ENCODE data around the gene VSTM4. TPM values are rescaled to one million over a fixed set of nuclear protein-coding genes. Genes with fewer than 3 reads are reported as not detected.

VSTM4 gene
- total and polyA plus RNA-seq, 9 donors = 35.5 to 59.5 (median 46.7) TPM

- peaks cover 37% of the 10 kb centered on the region for H3K36me3 ChIP-seq (ENCODE audit: control insufficient read depth, insufficient read depth, low read length)
- WGBS (ENCODE audit: insufficient coverage) = no CpG with 5 or more reads among the region's 3 CpGs
- no peak for DNase-seq
Measured at GRCh38 chr10:49036638-49037037, 78.7 kb downstream of the VSTM4 start.

GRCh38 chr10:49035920-49036319 is 79.4 kb downstream of the VSTM4 start:
- no peak for DNase-seq
- H3K9me3 ChIP-seq (replicated peaks; ENCODE audit: control insufficient read depth, low read depth, low read length) = no peaks in the 10 kb centered on the region
- peaks cover 38% of the 10 kb centered on the region for H3K36me3 ChIP-seq (ENCODE audit: control insufficient read depth, insufficient read depth, low read length)
- no peak overlapping the region for H3K4me3 ChIP-seq (ENCODE audit: low read length)
- no peak overlapping the region for H3K27ac ChIP-seq (ENCODE audit: low read length)
- WGBS (ENCODE audit: insufficient coverage) = 100% methylated on average over 1 of the region's 8 CpGs
- no peaks in the 10 kb centered on the region for H3K27me3 ChIP-seq (ENCODE audit: control insufficient read depth, insufficient read depth, low read length)
- no peaks in the 10 kb centered on the region for H3K4me1 ChIP-seq (ENCODE audit: control insufficient read depth, insufficient read depth, low read length)

More at GRCh38 chr10:49036638-49037037, 78.7 kb downstream of the VSTM4 start:
- H3K9me3 ChIP-seq (replicated peaks; ENCODE audit: control insufficient read depth, low read depth, low read length) = no peaks in the 10 kb centered on the region
- H3K27ac ChIP-seq (ENCODE audit: low read length) = no peak overlapping the region
- H3K4me1 ChIP-seq (ENCODE audit: control insufficient read depth, insufficient read depth, low read length) = no peaks in the 10 kb centered on the region
- H3K4me3 ChIP-seq (ENCODE audit: low read length) = no peak overlapping the region
- no peaks in the 10 kb centered on the region for H3K27me3 ChIP-seq (ENCODE audit: control insufficient read depth, insufficient read depth, low read length)

GRCh38 chr10:49034925-49035324 is 80.4 kb downstream of the VSTM4 start:
- Histone ChIP-seq H3K4me3 (ENCODE audit: low read length) (no peak overlapping the region), H3K27me3 (ENCODE audit: control insufficient read depth, insufficient read depth, low read length) (no peaks in the 10 kb centered on the region), H3K36me3 (ENCODE audit: control insufficient read depth, insufficient read depth, low read length) (peaks cover 42% of the 10 kb centered on the region), H3K4me1 (ENCODE audit: control insufficient read depth, insufficient read depth, low read length) (no peaks in the 10 kb centered on the region), H3K9me3 (replicated peaks; ENCODE audit: control insufficient read depth, low read depth, low read length) (no peaks in the 10 kb centered on the region), H3K27ac (ENCODE audit: low read length) (no peak overlapping the region)
- no peak for DNase-seq
- 93% methylated on average over 5 of the region's 6 CpGs for WGBS (ENCODE audit: insufficient coverage)

- Histone ChIP-seq H3K36me3 (ENCODE audit: control insufficient read depth, insufficient read depth, low read length) (peaks cover 47% of the 10 kb centered on the region), H3K27ac (ENCODE audit: low read length) (no peak overlapping the region), H3K4me1 (ENCODE audit: control insufficient read depth, insufficient read depth, low read length) (no peaks in the 10 kb centered on the region), H3K9me3 (replicated peaks; ENCODE audit: control insufficient read depth, low read depth, low read length) (no peaks in the 10 kb centered on the region), H3K27me3 (ENCODE audit: control insufficient read depth, insufficient read depth, low read length) (no peaks in the 10 kb centered on the region), H3K4me3 (ENCODE audit: low read length) (no peak overlapping the region)
- WGBS (ENCODE audit: insufficient coverage) = 100% methylated on average over 1 of the region's 1 CpG
- no peak for DNase-seq
Measured at GRCh38 chr10:49033939-49034338, 81.4 kb downstream of the VSTM4 start.

- no CpG with 5 or more reads among the region's 1 CpG for WGBS (ENCODE audit: insufficient coverage)
- no peaks in the 10 kb centered on the region for H3K27me3 ChIP-seq (ENCODE audit: control insufficient read depth, insufficient read depth, low read length)
- peaks cover 4% of the 10 kb centered on the region for H3K4me1 ChIP-seq (ENCODE audit: control insufficient read depth, insufficient read depth, low read length)
- no peak overlapping the region for H3K27ac ChIP-seq (ENCODE audit: low read length)
- DNase-seq = no peak
- H3K9me3 ChIP-seq (replicated peaks; ENCODE audit: control insufficient read depth, low read depth, low read length) = no peaks in the 10 kb centered on the region
- H3K4me3 ChIP-seq (ENCODE audit: low read length) = no peak overlapping the region
- H3K36me3 ChIP-seq (ENCODE audit: control insufficient read depth, insufficient read depth, low read length) = peaks cover 41% of the 10 kb centered on the region
Measured at GRCh38 chr10:49029666-49030065, 85.7 kb downstream of the VSTM4 start.

GRCh38 chr10:49028639-49029038 is 86.7 kb downstream of the VSTM4 start:
- no peak for DNase-seq
- peaks cover 41% of the 10 kb centered on the region for H3K36me3 ChIP-seq (ENCODE audit: control insufficient read depth, insufficient read depth, low read length)
- H3K4me3 ChIP-seq (ENCODE audit: low read length) = no peak overlapping the region
- WGBS (ENCODE audit: insufficient coverage) = no CpG with 5 or more reads among the region's 2 CpGs
- H3K4me1 ChIP-seq (ENCODE audit: control insufficient read depth, insufficient read depth, low read length) = peaks cover 9% of the 10 kb centered on the region
- H3K27me3 ChIP-seq (ENCODE audit: control insufficient read depth, insufficient read depth, low read length) = no peaks in the 10 kb centered on the region
- H3K27ac ChIP-seq (ENCODE audit: low read length) = no peak overlapping the region
- no peaks in the 10 kb centered on the region for H3K9me3 ChIP-seq (replicated peaks; ENCODE audit: control insufficient read depth, low read depth, low read length)

- Histone ChIP-seq H3K27ac (ENCODE audit: low read length) (no peak overlapping the region), H3K4me3 (ENCODE audit: low read length) (no peak overlapping the region), H3K36me3 (ENCODE audit: control insufficient read depth, insufficient read depth, low read length) (peaks cover 30% of the 10 kb centered on the region), H3K4me1 (ENCODE audit: control insufficient read depth, insufficient read depth, low read length) (peaks cover 13% of the 10 kb centered on the region), H3K27me3 (ENCODE audit: control insufficient read depth, insufficient read depth, low read length) (no peaks in the 10 kb centered on the region), H3K9me3 (replicated peaks; ENCODE audit: control insufficient read depth, low read depth, low read length) (no peaks in the 10 kb centered on the region)
- DNase-seq = no peak
- 86% methylated on average over 4 of the region's 7 CpGs for WGBS (ENCODE audit: insufficient coverage)
Measured at GRCh38 chr10:49025347-49025983, 89.9 kb downstream of the VSTM4 start.

- no peak for DNase-seq
- no peaks in the 10 kb centered on the region for H3K27me3 ChIP-seq (ENCODE audit: control insufficient read depth, insufficient read depth, low read length)
- H3K4me3 ChIP-seq (ENCODE audit: low read length) = no peak overlapping the region
- peaks cover 20% of the 10 kb centered on the region for H3K36me3 ChIP-seq (ENCODE audit: control insufficient read depth, insufficient read depth, low read length)
- H3K4me1 ChIP-seq (ENCODE audit: control insufficient read depth, insufficient read depth, low read length) = peaks cover 13% of the 10 kb centered on the region
- peak overlapping the region; percentile 57 for H3K27ac ChIP-seq (ENCODE audit: low read length)
- no peaks in the 10 kb centered on the region for H3K9me3 ChIP-seq (replicated peaks; ENCODE audit: control insufficient read depth, low read depth, low read length)
- WGBS (ENCODE audit: insufficient coverage) = 52% methylated on average over 2 of the region's 3 CpGs
Measured at GRCh38 chr10:49024484-49024883, 90.8 kb downstream of the VSTM4 start.

- peak overlapping the region; percentile 57 for H3K27ac ChIP-seq (ENCODE audit: low read length)
Measured at GRCh38 chr10:49023752-49024151, 91.6 kb downstream of the VSTM4 start.

GRCh38 chr10:49023071-49023470 is 92.3 kb downstream of the VSTM4 start:
- no peak for DNase-seq
- H3K27me3 ChIP-seq (ENCODE audit: control insufficient read depth, insufficient read depth, low read length) = no peaks in the 10 kb centered on the region
- peaks cover 31% of the 10 kb centered on the region for H3K36me3 ChIP-seq (ENCODE audit: control insufficient read depth, insufficient read depth, low read length)
- H3K4me3 ChIP-seq (ENCODE audit: low read length) = no peak overlapping the region
- H3K4me1 ChIP-seq (ENCODE audit: control insufficient read depth, insufficient read depth, low read length) = peaks cover 13% of the 10 kb centered on the region
- WGBS (ENCODE audit: insufficient coverage) = no CpG with 5 or more reads among the region's 2 CpGs
- H3K27ac ChIP-seq (ENCODE audit: low read length) = peak overlapping the region; percentile 57
- H3K9me3 ChIP-seq (replicated peaks; ENCODE audit: control insufficient read depth, low read depth, low read length) = no peaks in the 10 kb centered on the region

More at GRCh38 chr10:49023752-49024151, 91.6 kb downstream of the VSTM4 start:
- H3K36me3 ChIP-seq (ENCODE audit: control insufficient read depth, insufficient read depth, low read length) = peaks cover 24% of the 10 kb centered on the region
- no peaks in the 10 kb centered on the region for H3K27me3 ChIP-seq (ENCODE audit: control insufficient read depth, insufficient read depth, low read length)
- no peaks in the 10 kb centered on the region for H3K9me3 ChIP-seq (replicated peaks; ENCODE audit: control insufficient read depth, low read depth, low read length)
- 18% methylated on average over 3 of the region's 5 CpGs for WGBS (ENCODE audit: insufficient coverage)
- peak; percentile 93 for DNase-seq
- H3K4me1 ChIP-seq (ENCODE audit: control insufficient read depth, insufficient read depth, low read length) = peaks cover 13% of the 10 kb centered on the region
- H3K4me3 ChIP-seq (ENCODE audit: low read length) = no peak overlapping the region

GRCh38 chr10:49021685-49022084 is 93.6 kb downstream of the VSTM4 start:
- no peak overlapping the region for H3K4me3 ChIP-seq (ENCODE audit: low read length)
- WGBS (ENCODE audit: insufficient coverage) = no CpG with 5 or more reads among the region's 6 CpGs
- no peaks in the 10 kb centered on the region for H3K27me3 ChIP-seq (ENCODE audit: control insufficient read depth, insufficient read depth, low read length)
- H3K36me3 ChIP-seq (ENCODE audit: control insufficient read depth, insufficient read depth, low read length) = peaks cover 39% of the 10 kb centered on the region
- no peaks in the 10 kb centered on the region for H3K9me3 ChIP-seq (replicated peaks; ENCODE audit: control insufficient read depth, low read depth, low read length)
- DNase-seq = no peak
- H3K4me1 ChIP-seq (ENCODE audit: control insufficient read depth, insufficient read depth, low read length) = peaks cover 13% of the 10 kb centered on the region
- H3K27ac ChIP-seq (ENCODE audit: low read length) = no peak overlapping the region
